ENCODE results near the gene APBA2. TPM values are rescaled to one million over a fixed set of nuclear protein-coding genes. Genes with fewer than 3 reads are reported as not detected.

The APBA2 gene
- total and polyA plus RNA-seq, 11 donors, result 0.16 to 1.3 (median 0.40) TPM; not detected in 2

GRCh38 chr15:29123991-29124390 is 238.2 kb downstream of the APBA2 start:
- TF ChIP-seq, protein P1, sequence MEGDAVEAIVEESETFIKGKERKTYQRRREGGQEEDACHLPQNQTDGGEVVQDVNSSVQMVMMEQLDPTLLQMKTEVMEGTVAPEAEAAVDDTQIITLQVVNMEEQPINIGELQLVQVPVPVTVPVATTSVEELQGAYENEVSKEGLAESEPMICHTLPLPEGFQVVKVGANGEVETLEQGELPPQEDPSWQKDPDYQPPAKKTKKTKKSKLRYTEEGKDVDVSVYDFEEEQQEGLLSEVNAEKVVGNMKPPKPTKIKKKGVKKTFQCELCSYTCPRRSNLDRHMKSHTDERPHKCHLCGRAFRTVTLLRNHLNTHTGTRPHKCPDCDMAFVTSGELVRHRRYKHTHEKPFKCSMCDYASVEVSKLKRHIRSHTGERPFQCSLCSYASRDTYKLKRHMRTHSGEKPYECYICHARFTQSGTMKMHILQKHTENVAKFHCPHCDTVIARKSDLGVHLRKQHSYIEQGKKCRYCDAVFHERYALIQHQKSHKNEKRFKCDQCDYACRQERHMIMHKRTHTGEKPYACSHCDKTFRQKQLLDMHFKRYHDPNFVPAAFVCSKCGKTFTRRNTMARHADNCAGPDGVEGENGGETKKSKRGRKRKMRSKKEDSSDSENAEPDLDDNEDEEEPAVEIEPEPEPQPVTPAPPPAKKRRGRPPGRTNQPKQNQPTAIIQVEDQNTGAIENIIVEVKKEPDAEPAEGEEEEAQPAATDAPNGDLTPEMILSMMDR (IDR thresholded peaks at IDR 0.05), result no peak
- no peak for TF ChIP-seq POLR2A (IDR thresholded peaks at IDR 0.05)
- H3K27me3 ChIP-seq, result peaks cover 0 to 14% (median 0%) of the 10 kb centered on the region in 9 donors
- no peaks in the 10 kb centered on the region for H3K4me1 ChIP-seq
- peak in 3 of 5 donors; percentile 1 to 42 (median 12) for DNase-seq
- H3K36me3 ChIP-seq, result no peaks in the 10 kb centered on the region
- H3K9me3 ChIP-seq, result no peaks in the 10 kb centered on the region
- WGBS, 4 donors, result 92 to 99% (median 95%) methylated on average over 9 of the region's 9 CpGs
- no peak overlapping the region for H3K27ac ChIP-seq
- H3K4me3 ChIP-seq, result no peak overlapping the region
- intact Hi-C loops (cut with DNase I), result no loop called here
- no peak for ATAC-seq

DNA sequence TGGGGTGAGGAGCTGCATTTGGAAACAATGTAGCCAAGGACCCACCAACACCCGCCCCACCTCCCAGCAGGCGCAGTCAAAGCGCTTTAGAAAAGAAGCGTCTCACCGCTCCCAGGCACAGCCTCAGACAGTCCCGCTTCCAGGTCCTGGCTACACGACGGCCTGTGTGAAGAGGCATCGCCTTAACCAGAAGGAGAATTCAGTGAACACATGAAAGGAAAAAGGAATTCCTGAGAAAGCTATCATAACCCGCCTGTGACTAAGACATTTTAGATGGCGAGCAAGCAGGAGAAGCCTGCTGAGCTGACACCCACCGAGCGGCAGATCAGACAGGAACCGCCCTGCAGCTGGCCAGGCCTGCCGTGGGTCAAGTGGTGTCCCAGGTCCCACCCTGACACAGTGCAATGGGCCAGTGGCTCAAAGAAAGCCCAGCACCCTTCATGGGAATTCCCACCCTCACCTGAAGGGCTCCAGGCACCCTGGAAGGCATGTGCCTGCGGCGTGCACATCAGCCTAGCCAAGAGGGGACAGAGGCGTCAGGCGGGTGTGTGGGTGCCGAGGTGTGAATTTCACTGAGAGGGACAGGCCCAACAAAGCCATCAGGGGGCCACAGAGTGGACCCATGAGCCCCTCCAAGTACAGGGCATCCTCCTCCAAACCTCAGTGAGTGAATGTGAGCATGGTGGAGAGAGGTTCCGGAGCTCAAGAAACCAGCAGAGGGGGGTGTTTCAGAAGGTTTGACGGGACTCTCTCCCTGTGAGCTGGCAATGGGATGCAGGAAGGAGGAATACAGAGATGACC is 239.0 kb downstream of the APBA2 start:
- WGBS, 4 donors, result 78 to 83% (median 81%) methylated on average over 20 to 22 of the region's 22 CpGs
- Histone ChIP-seq H3K9me3 (no peaks in the 10 kb centered on the region), H3K4me3 (no peak overlapping the region), H3K27me3 (peaks cover 0 to 14% (median 0%) of the 10 kb centered on the region in 9 donors), H3K4me1 (no peaks in the 10 kb centered on the region), H3K36me3 (no peaks in the 10 kb centered on the region), H3K27ac (no peak overlapping the region)
- DNase-seq, result peak in 3 of 5 donors; percentile 14 to 42 (median 15)
- TF ChIP-seq, protein P1 (IDR thresholded peaks at IDR 0.05), result no peak
- no peak for TF ChIP-seq POLR2A (IDR thresholded peaks at IDR 0.05)
- intact Hi-C loops (cut with DNase I), result no loop called here
- no peak for ATAC-seq

- Histone ChIP-seq H3K36me3 (no peaks in the 10 kb centered on the region), H3K4me1 (no peaks in the 10 kb centered on the region), H3K4me3 (no peak overlapping the region), H3K27me3 (peaks cover 0 to 16% (median 0%) of the 10 kb centered on the region in 9 donors), H3K9me3 (no peaks in the 10 kb centered on the region), H3K27ac (no peak overlapping the region)
- TF ChIP-seq POLR2A (IDR thresholded peaks at IDR 0.05), result no peak
- TF ChIP-seq, protein P1 (IDR thresholded peaks at IDR 0.05), result no peak
- WGBS, 4 donors, result 88 to 94% (median 91%) methylated on average over 14 to 19 of the region's 19 CpGs
- ATAC-seq, result no peak
- peak in 3 of 5 donors; percentile 10 to 49 (median 16) for DNase-seq
- intact Hi-C loops (cut with DNase I), result no loop called here
Measured at GRCh38 chr15:29125382-29126207, 239.8 kb downstream of the APBA2 start.

DNA sequence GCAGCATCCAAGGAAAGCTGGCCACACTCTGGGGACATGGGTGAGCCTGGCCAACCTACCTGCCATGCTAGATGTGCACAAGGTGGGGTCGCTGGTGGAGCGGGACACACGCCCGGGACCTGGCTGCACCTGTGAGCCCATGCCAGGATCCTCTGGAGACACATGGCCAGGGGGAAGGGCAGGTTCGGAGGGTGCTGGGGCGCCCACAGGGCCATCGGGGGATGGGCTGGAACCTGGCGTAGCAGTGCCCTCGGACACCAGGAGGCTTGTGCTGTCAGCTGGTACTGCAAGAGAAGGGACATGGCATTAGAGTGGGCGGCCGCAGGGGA is 240.4 kb downstream of the APBA2 start:
- Histone ChIP-seq H3K27me3 (peaks cover 0 to 16% (median 0%) of the 10 kb centered on the region in 9 donors), H3K4me1 (no peaks in the 10 kb centered on the region), H3K36me3 (no peaks in the 10 kb centered on the region), H3K9me3 (no peaks in the 10 kb centered on the region), H3K4me3 (no peak overlapping the region), H3K27ac (no peak overlapping the region)
- ATAC-seq, result no peak
- peak in 3 of 5 donors; percentile 10 to 40 (median 26) for DNase-seq
- 87 to 96% (median 91%) methylated on average over 10 to 11 of the region's 11 CpGs for WGBS, 4 donors
- TF ChIP-seq, protein P1 (IDR thresholded peaks at IDR 0.05), result no peak
- TF ChIP-seq POLR2A (IDR thresholded peaks at IDR 0.05), result no peak
- intact Hi-C loops (cut with DNase I), result no loop called here

Measured in heart left ventricle (tissue), 16 donors.